HL-60 (cell line): ENCODE data around the gene COL20A1.

Source experiments
- CTCF ChIP-seq: IDR thresholded peaks from one replicate; pipeline ENCODE4 v1.5.1; 2011; ENCODE audit warnings: low read length, control low read depth, inconsistent platforms; ENCODE audit not compliant: insufficient read depth
- POLR2AphosphoS5 ChIP-seq: IDR thresholded peaks from 2 replicates; pipeline ENCODE4 v1.6.1; 2012; ENCODE audit warnings: low read depth

GRCh38 chr20:63293871-63294535, 1.0 kb downstream of the COL20A1 start:
- TF ChIP-seq CTCF (no peak), POLR2AphosphoS5 (no peak)
